Fibroblast of upper back skin (primary cell): Measurements from ENCODE around the gene CYP2S1.
A peak's percentile ranks its signal among the peaks of the same experiment; 100 is the strongest.

ENCODE experiments used
- DNase-seq: peaks from one replicate; pipeline ENCODE4 v3.0.0-alpha.2; 2013

CYP2S1 gene

DNA sequence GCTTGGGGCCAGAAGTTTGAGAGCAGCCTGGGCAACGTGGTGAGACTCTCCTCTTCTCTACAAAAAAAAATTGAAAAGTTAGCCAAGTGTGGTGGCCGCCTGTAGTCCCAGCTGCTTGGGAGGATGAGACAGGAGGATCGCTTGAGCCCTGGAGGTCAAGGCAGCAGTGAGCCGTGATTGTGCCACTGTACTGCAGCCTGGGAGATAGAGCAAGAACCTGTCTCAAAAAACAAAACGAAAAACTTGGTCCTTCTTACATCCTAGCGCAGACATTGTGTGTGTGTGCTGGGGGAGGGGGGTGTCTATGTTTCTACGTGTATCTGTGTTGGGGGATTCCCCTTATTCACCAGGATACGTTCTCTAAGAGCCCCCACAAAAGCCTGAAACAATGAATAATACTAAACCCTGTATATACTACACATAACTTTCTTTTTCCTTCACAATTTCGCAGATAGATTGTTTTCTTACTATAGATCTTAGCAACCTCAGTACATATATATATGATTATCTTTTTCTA lies 33.9 kb downstream of the CYP2S1 start:
- no peak for DNase-seq

DNA sequence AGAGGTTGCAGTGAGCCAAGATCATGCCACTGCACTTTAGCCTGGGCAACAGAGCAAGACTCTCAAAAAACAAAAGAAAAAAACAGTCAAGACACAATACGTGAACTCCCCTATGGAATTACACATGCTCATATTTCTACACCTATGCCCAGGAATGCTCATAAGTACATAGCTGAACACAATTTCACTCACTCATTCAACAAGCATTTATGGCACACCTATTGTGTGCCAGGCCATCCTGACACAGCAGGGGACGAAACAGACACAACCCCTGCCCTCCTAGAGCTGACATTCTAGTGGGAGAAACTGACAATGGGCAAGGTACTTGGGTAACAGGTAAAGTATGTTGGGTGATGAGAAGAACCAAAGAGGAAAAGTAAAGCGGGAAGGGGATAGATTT lies 35.5 kb downstream of the CYP2S1 start:
- DNase-seq: no peak

DNA sequence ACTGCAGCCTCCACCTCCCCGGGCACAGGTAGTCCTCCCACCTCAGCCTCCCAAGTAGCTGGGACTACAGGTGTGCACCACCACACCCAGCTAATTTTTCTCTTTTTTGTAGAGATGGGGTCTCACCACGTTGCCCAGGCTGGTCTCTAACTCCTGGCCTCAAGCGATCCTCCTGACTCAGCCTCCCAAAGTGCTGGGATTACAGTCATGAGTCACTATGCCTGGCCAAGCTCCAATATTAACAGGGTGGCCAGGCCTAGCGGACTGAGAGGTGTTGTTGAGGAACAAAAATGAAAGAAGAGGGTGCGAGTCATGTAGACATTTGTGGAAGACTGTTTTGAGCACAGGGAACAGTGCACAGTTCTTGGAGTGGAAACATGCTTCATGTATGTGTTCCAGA lies 36.3 kb downstream of the CYP2S1 start:
- peak; percentile 37 for DNase-seq

GRCh38 chr19:41230067-41230857 lies 37.2 kb downstream of the CYP2S1 start:
- DNase-seq: no peak

GRCh38 chr19:41232686-41233085 lies 39.7 kb downstream of the CYP2S1 start:
- DNase-seq: no peak

GRCh38 chr19:41233748-41234240 lies 40.8 kb downstream of the CYP2S1 start:
- no peak for DNase-seq

DNA sequence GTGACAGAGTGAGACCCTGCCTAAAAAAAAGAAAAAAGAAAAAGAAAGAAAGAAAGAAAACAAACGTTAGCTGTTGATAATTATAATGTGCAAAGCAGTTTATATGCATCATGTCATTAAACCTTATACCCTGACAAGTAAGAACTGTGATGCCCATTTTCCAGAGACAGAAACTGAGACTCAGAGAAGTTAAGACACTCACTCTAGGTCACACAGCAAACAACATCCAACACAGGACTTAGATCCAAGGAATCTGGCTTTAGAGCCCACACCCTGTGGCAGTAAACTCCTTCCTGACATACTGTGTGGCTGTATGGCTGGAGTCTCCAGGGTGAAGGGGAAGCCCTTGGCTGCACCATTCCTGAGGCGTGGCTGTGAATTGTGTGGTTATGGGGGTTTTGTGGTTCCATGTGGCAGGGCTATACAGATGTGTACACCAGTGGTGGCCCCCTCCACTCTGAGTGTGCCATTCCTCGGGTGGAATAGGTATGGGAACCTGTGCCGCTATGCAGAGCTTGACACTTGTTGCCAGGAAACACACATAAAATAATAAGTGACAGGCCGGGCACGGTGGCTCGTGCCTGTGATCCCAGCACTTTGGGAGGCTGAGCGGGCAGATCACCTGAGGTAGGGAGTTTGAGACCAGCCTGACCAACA lies 41.6 kb downstream of the CYP2S1 start:
- no peak for DNase-seq

DNA sequence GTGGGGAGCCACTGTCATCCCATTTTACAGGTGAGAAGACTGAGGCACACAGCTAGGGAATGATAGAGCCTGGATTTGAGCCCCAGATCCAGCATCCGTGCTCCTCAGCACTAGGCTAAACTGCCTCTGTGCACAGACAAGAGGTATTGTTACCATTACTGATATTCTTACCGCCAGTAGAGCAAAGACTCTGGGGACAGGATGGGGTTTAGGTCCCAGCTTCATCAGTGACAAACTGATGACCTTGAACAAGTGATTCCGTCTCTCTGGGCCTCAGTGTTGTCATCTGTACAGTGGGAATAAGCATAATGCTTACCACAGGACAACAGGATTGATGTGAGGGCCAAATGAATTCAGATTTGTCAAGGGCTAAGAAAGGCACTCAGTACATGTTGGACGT lies 42.5 kb downstream of the CYP2S1 start:
- DNase-seq: no peak

GRCh38 chr19:41238244-41238643 lies 45.2 kb downstream of the CYP2S1 start:
- no peak for DNase-seq

GRCh38 chr19:41239363-41239762 lies 46.3 kb downstream of the CYP2S1 start:
- DNase-seq: no peak

DNA sequence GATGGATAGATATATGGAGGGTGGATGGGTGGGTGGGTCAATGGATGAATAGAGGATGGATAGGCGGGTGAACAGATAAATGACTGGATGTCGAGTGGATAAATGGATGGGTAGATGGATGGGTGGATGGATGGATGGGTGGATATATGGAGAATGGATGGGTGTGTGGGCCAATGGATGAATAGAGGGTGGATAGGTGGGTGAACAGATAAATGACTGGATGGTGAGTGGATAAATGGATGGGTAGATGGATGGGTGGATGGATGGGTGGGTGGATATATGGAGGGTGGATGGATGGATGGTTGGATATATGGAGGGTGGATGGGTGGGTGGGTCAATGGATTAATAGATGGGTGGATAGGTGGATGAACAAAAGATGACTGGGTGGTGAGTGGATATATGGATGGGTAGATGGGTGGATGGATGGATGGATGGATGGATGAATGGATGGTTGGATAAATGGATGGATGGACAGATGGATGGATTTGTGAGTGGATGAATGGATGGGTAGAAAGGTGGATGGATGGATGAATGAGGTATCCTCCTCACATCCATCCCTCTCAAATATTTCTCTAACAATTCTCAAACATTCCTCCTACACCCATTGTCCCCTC lies 47.0 kb downstream of the CYP2S1 start:
- no peak for DNase-seq

DNA sequence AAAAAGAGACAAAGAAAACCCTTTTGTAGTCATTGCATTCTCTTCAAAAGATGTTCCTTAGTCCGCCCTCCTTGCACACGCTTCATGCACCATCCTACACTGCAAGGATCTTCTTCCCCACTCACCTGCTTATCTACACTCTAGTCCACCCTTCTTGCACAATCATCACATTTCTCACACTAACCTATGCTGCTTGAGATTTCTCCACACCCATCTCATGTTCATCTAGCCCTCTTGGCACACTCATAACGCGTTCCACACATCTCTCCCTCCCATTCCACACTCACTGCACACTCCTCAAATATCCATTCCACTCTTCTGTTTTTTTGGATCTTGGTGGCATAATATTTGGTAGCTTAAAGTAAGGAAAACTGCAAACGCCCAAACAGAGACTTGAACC lies 48.8 kb downstream of the CYP2S1 start:
- no peak for DNase-seq

DNA sequence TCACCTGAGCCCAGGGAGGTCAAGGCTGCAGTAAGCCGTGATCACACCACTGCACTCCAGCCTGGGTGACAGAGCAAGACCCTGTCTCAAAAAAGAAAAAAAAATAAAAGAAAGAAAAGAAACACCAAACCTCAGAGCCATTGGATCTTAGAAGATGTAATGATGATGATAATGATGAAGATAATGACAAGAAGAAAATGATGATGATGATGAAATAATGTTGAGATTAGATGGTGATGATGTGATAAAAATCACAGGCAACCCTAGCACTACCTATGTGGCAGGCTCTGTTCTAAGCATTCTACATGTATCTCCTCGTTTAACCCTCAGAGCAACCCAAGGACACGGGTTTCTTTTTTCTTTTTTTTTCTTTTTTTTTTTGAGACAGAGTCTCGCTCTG lies 51.1 kb downstream of the CYP2S1 start:
- no peak for DNase-seq

DNA sequence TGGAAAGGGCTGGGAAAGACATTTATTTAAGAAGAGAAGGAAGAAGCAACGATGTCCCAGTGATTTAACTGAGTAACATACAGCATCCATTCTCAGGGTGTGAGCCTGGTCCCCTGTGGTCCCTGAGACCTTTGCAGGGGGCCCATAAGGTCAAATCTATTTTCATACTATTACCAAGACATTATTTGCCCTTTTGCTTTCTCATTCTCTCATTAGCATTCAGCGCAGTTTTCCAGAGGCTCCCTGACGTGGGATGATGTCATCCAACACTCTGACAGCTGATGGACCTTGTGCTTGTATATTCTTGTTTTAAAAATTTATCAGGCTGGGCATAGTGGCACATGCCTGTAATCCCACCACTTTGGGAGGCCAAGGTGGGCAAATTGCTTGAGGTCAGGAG lies 52.8 kb downstream of the CYP2S1 start:
- DNase-seq: no peak

DNA sequence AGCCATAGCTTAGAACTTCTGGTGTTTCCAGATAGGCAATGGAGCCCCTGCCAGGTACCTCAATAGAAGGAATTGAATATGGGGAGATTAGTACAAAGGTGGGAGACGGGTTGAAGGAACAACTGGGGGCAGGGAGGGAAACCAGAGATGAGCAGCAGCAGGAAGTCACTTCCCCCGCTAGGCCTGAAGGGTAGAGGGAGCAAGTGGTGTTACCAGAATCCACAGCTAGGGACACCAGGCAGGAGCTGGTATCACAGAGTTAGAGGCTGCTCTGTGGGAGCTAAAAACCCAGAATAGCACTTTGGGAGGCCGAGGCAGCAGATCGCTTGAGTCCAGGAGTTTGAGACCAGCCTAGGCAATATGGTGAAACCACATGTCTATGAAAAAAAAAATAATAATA lies 55.9 kb downstream of the CYP2S1 start:
- DNase-seq: no peak

DNA sequence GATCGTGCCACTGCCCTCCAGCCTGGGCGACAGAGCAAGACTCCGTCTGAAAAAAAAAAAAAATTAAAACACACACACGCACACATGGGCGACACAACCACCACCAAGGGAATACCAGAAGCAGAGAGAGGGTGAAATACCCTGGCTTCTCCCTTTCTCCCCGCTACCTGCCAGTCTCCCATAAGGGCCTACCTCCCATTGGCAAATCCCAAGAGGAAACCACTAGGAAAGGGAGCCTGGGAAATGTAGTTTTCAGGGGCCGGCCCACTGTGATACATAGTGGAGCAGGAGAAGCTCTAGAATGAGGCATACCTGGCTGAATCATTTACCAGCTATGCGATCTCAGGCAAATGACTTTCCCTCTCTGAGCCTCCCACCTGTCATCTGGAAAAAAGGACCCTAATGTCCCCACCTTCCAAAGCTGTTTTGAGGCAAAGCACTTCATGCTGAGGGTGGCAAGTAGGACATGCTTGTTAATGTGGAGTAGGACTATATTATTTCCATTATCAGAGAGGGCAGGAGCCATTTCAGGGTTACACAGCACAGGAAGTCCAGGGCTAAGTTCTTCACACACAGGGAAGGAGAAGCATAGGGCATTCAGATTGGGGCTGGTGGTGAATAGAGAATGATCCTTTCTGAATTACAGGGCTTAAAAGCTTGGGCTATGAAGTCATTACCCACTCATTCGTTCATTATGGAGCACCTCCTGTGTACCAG lies 56.8 kb downstream of the CYP2S1 start:
- no peak for DNase-seq

- DNase-seq: no peak
Observed at GRCh38 chr19:41253660-41254059, 60.6 kb downstream of the CYP2S1 start.

- no peak for DNase-seq
Observed at GRCh38 chr19:41255171-41255570, 62.2 kb downstream of the CYP2S1 start.
